Subcutaneous adipose tissue (tissue), 4 donors: Measurements from ENCODE around the gene TLE1. TPM values are rescaled to one million over a fixed set of nuclear protein-coding genes. Genes with fewer than 3 reads are reported as not detected.

Experiments used
- total RNA-seq, 4 donors: library from RNA; depleted of rRNA; stranded (reverse); fragments of >200 nt; gene quantifications; one replicate each; pipeline ENCODE4 v1.1.0, GENCODE V29; 2016
- TF ChIP-seq, protein P1 (sequence below): fragments of 450-650 bp; IDR thresholded peaks from one replicate; pipeline ENCODE4 v1.5.1; 2016; ENCODE audit warnings: low read depth, mild to moderate bottlenecking, control low read depth, antibody characterized with exemption, moderate library complexity

Gene TLE1
- total RNA-seq, 4 donors from 2014 or later, result 37.7 to 109 (median 53.6) TPM

GRCh38 chr9:81563739-81564138, 125.6 kb downstream of the TLE1 start:
- TF ChIP-seq, protein P1, sequence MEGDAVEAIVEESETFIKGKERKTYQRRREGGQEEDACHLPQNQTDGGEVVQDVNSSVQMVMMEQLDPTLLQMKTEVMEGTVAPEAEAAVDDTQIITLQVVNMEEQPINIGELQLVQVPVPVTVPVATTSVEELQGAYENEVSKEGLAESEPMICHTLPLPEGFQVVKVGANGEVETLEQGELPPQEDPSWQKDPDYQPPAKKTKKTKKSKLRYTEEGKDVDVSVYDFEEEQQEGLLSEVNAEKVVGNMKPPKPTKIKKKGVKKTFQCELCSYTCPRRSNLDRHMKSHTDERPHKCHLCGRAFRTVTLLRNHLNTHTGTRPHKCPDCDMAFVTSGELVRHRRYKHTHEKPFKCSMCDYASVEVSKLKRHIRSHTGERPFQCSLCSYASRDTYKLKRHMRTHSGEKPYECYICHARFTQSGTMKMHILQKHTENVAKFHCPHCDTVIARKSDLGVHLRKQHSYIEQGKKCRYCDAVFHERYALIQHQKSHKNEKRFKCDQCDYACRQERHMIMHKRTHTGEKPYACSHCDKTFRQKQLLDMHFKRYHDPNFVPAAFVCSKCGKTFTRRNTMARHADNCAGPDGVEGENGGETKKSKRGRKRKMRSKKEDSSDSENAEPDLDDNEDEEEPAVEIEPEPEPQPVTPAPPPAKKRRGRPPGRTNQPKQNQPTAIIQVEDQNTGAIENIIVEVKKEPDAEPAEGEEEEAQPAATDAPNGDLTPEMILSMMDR, result no peak

DNA sequence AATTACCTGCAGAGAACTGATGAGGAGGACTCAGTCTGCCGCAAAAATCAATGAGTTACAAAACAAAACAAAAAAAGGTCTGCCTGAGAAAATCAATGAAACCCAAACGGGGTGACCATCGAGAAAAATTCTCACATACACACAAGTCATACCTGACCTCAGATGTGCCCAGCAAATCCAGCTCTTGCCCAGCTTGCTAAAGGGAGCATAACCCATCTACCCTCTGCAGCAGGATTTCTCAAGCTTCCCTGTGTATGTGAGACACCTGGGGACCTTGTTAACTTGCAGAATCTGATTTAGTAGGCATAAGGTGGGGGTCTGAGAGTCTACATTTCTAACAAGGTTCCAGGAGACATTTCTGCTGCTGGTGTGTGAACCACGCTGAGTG, 126.3 kb downstream of the TLE1 start:
- TF ChIP-seq, protein P1, result no peak

DNA sequence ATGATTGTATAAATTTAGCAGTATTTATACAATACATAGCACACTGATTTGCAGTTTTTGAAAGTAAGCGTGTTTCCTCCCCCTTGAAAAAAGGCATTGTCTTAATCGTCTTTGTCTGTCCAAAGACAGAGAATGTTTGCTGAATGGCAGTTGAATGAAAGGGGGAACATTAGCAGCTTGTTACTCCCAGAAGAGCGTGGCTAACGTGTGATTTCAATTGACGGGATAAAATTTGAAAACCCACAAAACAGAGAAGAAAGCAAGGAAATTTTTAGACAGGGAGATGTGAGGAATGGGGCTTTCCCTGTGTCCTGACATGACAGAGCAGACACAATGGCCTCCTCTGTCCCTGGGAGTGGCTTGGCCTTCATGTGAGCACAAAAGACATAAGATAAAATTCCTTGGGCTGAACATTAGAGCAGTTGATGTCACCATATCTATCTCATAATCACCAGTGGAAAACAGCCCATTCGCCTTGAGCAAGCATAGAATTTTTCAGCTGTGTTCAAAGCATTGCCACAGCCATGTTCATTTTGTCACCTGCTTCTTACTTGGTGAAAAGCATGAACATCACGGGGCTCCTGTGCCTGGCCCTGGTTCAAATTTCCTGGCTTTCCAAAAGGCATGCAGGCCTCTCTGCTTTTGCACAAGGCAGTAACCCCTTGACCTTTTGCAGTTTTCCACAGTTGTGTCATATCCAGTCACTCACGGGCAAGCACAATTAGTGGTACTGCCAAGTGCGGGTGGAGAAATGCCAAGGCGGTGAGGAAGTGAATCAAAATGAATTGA, 126.9 kb downstream of the TLE1 start:
- TF ChIP-seq, protein P1, result no peak

DNA sequence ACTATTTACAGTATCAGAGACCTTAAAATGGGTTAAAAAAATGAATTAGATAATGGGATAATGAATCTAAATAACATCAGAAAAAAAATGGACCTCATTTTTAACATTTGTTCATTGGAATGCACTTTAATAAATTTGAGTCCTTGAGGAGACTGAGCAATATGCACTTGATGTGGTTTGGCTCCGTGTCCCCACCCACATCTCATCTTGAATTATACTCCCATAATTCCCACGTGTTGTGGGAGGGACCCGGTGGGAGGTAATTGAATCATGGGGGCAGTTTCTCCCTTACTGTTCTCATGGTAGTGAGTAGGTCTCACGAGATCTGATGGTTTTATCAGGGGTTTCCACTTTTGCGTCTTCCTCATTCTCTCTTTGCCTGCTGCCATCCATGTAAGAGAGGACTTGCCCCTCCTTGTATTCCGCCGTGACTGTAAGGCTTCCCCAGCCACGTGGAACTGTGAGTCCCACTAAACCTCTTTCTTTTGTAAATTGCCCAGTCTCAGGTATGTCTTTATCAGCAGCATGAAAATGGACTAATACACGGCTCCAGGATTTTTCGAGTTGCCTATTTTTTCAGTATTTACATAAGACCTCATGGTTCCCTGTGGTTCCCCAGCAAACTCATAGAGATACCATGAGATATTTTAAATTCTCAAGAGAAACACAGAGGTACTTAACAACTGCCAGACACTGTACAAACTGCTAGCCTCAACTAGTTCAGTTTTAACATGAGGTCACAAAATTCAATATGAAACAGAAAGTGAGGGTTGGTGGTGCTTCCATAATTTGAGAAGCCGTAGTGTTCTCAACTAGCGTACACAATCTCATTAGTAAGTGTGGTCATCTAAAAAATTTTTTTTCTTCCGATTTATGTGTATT, 128.3 kb downstream of the TLE1 start:
- TF ChIP-seq, protein P1, result no peak

- TF ChIP-seq, protein P1, result no peak
Observed at GRCh38 chr9:81559709-81560108, 129.6 kb downstream of the TLE1 start.

- TF ChIP-seq, protein P1, result no peak
Observed at GRCh38 chr9:81559197-81559596, 130.2 kb downstream of the TLE1 start.
